Astrocyte (in vitro differentiated cells and primary cell): Measurements from ENCODE around the gene ANKRD26. TPM values are rescaled to one million over a fixed set of nuclear protein-coding genes. Genes with fewer than 3 reads are reported as not detected.

Experiments used
- DNase-seq: peaks from one replicate; pipeline ENCODE4 v3.0.0-alpha.2; 2010; ENCODE audit warnings: low read depth
- FAIRE-seq: peaks from 2 replicates; lab custom pipeline; 2011; peaks lifted over from hg19 to GRCh38; lab: Jason Lieb, UNC
- H2AFZ ChIP-seq: 2 replicates; pipeline ENCODE4 v1.6.0; 2012; ENCODE audit warnings: low read depth, low read length, inconsistent platforms
- H3K27ac ChIP-seq: 2 replicates; pipeline ENCODE4 v1.5.1; 2011; ENCODE audit warnings: low read depth, low read length, inconsistent platforms
- H3K27me3 ChIP-seq: 2 replicates; pipeline ENCODE4 v1.6.0; 2011; ENCODE audit warnings: low read length, inconsistent platforms; ENCODE audit not compliant: insufficient read depth
- H3K36me3 ChIP-seq: 2 replicates; pipeline ENCODE4 v1.5.1; 2011; ENCODE audit warnings: low read length, inconsistent platforms; ENCODE audit not compliant: insufficient read depth
- H3K4me1 ChIP-seq: 2 replicates; pipeline ENCODE4 v1.5.1; 2011; ENCODE audit warnings: low read length, inconsistent platforms; ENCODE audit not compliant: insufficient read depth
- H3K4me2 ChIP-seq: 2 replicates; pipeline ENCODE4 v1.6.0; 2012; ENCODE audit warnings: low read length, inconsistent platforms
- H3K4me3 ChIP-seq: 2 replicates; pipeline ENCODE4 v1.5.1; 2011; ENCODE audit warnings: low read depth, mild to moderate bottlenecking, low read length, inconsistent platforms; ENCODE audit not compliant: insufficient read depth
- H3K79me2 ChIP-seq: 2 replicates; pipeline ENCODE4 v1.6.0; 2012; ENCODE audit warnings: mild to moderate bottlenecking, low read length, inconsistent platforms; ENCODE audit not compliant: insufficient read depth
- H3K9ac ChIP-seq: 2 replicates; pipeline ENCODE4 v1.6.0; 2012; ENCODE audit warnings: mild to moderate bottlenecking, low read length, inconsistent platforms
- H3K9me3 ChIP-seq: 2 replicates; pipeline ENCODE4 v1.5.1; 2012; ENCODE audit warnings: low read depth, mild to moderate bottlenecking, low read length, inconsistent platforms; ENCODE audit not compliant: insufficient read depth
- H4K20me1 ChIP-seq: 2 replicates; pipeline ENCODE4 v1.6.0; 2012; ENCODE audit warnings: low read length, inconsistent platforms; ENCODE audit not compliant: insufficient read depth
- H3K27ac Mint-ChIP-seq: one replicate; pipeline ENCODE4 v1.8.0; 2021; ENCODE audit warnings: mild to moderate bottlenecking, mixed read lengths; ENCODE audit not compliant: unreplicated experiment
- H3K27me3 Mint-ChIP-seq: one replicate; pipeline ENCODE4 v1.8.0; 2021; ENCODE audit warnings: low read depth, mixed read lengths; ENCODE audit not compliant: unreplicated experiment
- H3K36me3 Mint-ChIP-seq: one replicate; pipeline ENCODE4 v1.8.0; 2021; ENCODE audit warnings: low read depth, mixed read lengths; ENCODE audit not compliant: unreplicated experiment
- H3K4me1 Mint-ChIP-seq: one replicate; pipeline ENCODE4 v1.8.0; 2021; ENCODE audit warnings: low read depth, mixed read lengths; ENCODE audit not compliant: unreplicated experiment
- H3K4me3 Mint-ChIP-seq: one replicate; pipeline ENCODE4 v1.8.0; 2021; ENCODE audit warnings: mild to moderate bottlenecking, moderate library complexity, mixed read lengths; ENCODE audit not compliant: unreplicated experiment
- H3K9me3 Mint-ChIP-seq: one replicate; pipeline ENCODE4 v1.8.0; 2021; ENCODE audit warnings: mild to moderate bottlenecking, mixed read lengths; ENCODE audit not compliant: unreplicated experiment
- EZH2 ChIP-seq: IDR thresholded peaks from 2 replicates; pipeline ENCODE4 v1.6.1; 2012; ENCODE audit warnings: mild to moderate bottlenecking, low read length, inconsistent platforms; ENCODE audit not compliant: insufficient read depth
- total RNA-seq: library from RNA; stranded (reverse); gene quantifications from 2 replicates; pipeline ENCODE4 v1.2.1, GENCODE V29; 2021
- TF ChIP-seq, protein P1 (sequence below): IDR thresholded peaks from 2 replicates; pipeline ENCODE4 v1.5.1; 2011; ENCODE audit warnings: low read depth, mild to moderate bottlenecking, inconsistent platforms, low read length, moderate library complexity; ENCODE audit not compliant: insufficient read depth

ANKRD26 gene
- total RNA-seq, 1 donor from 2014 or later = 7.7 TPM

DNA sequence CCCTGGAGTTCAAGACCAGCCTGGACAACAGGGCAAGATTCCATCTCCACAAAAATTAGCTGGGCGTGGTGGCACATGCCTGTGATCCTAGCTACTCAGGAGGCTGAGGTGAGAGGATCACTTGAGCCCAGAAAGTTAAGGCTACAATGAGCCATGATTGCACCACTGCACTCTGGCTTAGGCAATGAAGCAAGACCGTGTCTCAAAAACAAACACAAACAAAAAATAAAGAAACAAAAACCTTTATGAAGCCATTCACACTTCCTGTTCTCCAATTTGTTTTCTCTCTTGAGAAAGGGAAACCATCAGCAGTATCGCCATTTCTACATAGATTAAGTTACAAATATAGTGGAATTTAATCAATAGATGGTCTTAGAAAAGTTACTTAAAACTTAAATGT lies 34.1 kb upstream of the ANKRD26 start:
- H3K4me2 ChIP-seq = no peak overlapping the region
- peaks cover 9% of the 10 kb centered on the region for H3K36me3 Mint-ChIP-seq
- no peak overlapping the region for H2AFZ ChIP-seq
- H3K27ac ChIP-seq = no peak overlapping the region
- H3K4me3 Mint-ChIP-seq = no peak overlapping the region
- no peak overlapping the region for H3K4me3 ChIP-seq
- peaks cover 32% of the 10 kb centered on the region for H3K79me2 ChIP-seq
- no peaks in the 10 kb centered on the region for H3K4me1 ChIP-seq
- H3K27me3 Mint-ChIP-seq = no peaks in the 10 kb centered on the region
- no peaks in the 10 kb centered on the region for H3K9me3 Mint-ChIP-seq
- TF ChIP-seq, protein P1, sequence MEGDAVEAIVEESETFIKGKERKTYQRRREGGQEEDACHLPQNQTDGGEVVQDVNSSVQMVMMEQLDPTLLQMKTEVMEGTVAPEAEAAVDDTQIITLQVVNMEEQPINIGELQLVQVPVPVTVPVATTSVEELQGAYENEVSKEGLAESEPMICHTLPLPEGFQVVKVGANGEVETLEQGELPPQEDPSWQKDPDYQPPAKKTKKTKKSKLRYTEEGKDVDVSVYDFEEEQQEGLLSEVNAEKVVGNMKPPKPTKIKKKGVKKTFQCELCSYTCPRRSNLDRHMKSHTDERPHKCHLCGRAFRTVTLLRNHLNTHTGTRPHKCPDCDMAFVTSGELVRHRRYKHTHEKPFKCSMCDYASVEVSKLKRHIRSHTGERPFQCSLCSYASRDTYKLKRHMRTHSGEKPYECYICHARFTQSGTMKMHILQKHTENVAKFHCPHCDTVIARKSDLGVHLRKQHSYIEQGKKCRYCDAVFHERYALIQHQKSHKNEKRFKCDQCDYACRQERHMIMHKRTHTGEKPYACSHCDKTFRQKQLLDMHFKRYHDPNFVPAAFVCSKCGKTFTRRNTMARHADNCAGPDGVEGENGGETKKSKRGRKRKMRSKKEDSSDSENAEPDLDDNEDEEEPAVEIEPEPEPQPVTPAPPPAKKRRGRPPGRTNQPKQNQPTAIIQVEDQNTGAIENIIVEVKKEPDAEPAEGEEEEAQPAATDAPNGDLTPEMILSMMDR = no peak
- no peak for TF ChIP-seq EZH2
- no peak for DNase-seq
- H3K36me3 ChIP-seq = peaks cover 60% of the 10 kb centered on the region
- H3K27me3 ChIP-seq = no peaks in the 10 kb centered on the region
- H3K9me3 ChIP-seq = no peaks in the 10 kb centered on the region
- H3K4me1 Mint-ChIP-seq = peaks cover 8% of the 10 kb centered on the region
- no peak for FAIRE-seq
- peaks cover 24% of the 10 kb centered on the region for H4K20me1 ChIP-seq
- no peak overlapping the region for H3K27ac Mint-ChIP-seq
- no peak overlapping the region for H3K9ac ChIP-seq

DNA sequence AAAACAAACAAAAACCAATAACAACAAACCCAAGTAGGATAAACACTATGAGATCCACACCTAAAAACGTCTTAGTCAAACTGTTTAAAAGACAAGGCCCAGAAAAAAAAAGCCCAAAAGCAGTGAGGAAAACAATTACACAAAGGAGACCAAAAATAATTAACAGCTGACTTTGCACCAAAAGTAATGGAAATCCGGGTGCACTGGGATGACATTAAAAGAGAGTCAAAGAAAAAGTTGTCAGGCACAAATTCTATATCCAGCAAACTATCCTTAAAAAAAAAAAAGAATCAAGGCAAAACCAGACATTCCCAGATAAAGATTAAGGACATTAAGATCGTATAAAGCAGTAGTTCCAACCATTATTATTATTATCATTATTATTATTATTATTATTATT lies 7.9 kb upstream of the ANKRD26 start:
- no peaks in the 10 kb centered on the region for H3K4me1 Mint-ChIP-seq
- FAIRE-seq (no peak), DNase-seq (no peak)
- no peak overlapping the region for H2AFZ ChIP-seq
- TF ChIP-seq, protein P1 = no peak
- no peak for TF ChIP-seq EZH2
- H3K9me3 Mint-ChIP-seq = no peaks in the 10 kb centered on the region
- H3K4me2 ChIP-seq = no peak overlapping the region
- H3K4me3 ChIP-seq = no peak overlapping the region
- H3K9ac ChIP-seq = no peak overlapping the region
- H3K27ac Mint-ChIP-seq = no peak overlapping the region
- no peaks in the 10 kb centered on the region for H3K9me3 ChIP-seq
- no peaks in the 10 kb centered on the region for H3K27me3 ChIP-seq
- no peaks in the 10 kb centered on the region for H3K27me3 Mint-ChIP-seq
- no peaks in the 10 kb centered on the region for H3K79me2 ChIP-seq
- no peaks in the 10 kb centered on the region for H3K4me1 ChIP-seq
- no peak overlapping the region for H3K27ac ChIP-seq
- H3K36me3 ChIP-seq = peaks cover 33% of the 10 kb centered on the region
- no peak overlapping the region for H3K4me3 Mint-ChIP-seq
- peaks cover 23% of the 10 kb centered on the region for H3K36me3 Mint-ChIP-seq
- H4K20me1 ChIP-seq = peaks cover 13% of the 10 kb centered on the region

DNA sequence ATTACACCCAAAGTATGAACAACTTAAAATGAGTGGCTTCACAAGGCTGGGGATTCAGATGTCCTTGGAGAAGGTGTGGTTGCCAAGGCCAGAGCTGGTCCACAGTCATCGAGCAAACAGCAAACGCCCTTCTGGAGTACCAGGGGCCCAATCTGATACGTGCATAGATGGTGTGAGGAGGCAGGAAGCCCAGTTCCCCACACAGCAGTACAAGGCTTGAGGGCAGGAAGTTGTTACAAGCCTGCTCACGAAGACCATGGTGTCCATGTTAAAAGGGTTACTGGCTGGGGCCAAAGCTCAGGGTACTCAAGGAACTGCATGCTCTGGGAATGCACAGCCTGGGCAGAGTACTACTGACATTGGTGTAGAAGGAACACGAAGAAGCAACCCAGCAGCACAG lies 4.6 kb upstream of the ANKRD26 start:
- no peak overlapping the region for H3K27ac ChIP-seq
- Mint-ChIP-seq H3K27me3 (no peaks in the 10 kb centered on the region), H3K4me1 (peaks cover 2% of the 10 kb centered on the region), H3K4me3 (no peak overlapping the region), H3K36me3 (peaks cover 16% of the 10 kb centered on the region), H3K27ac (no peak overlapping the region), H3K9me3 (no peaks in the 10 kb centered on the region)
- H2AFZ ChIP-seq = no peak overlapping the region
- no peak overlapping the region for H3K4me3 ChIP-seq
- no peak overlapping the region for H3K9ac ChIP-seq
- DNase-seq (no peak), FAIRE-seq (no peak)
- H3K27me3 ChIP-seq = no peaks in the 10 kb centered on the region
- no peaks in the 10 kb centered on the region for H3K79me2 ChIP-seq
- peaks cover 11% of the 10 kb centered on the region for H3K36me3 ChIP-seq
- H3K9me3 ChIP-seq = no peaks in the 10 kb centered on the region
- peaks cover 4% of the 10 kb centered on the region for H3K4me1 ChIP-seq
- H3K4me2 ChIP-seq = no peak overlapping the region
- H4K20me1 ChIP-seq = peaks cover 5% of the 10 kb centered on the region
- TF ChIP-seq EZH2 = no peak
- TF ChIP-seq, protein P1 = no peak
